COLO668 (cell line): Measurements from ENCODE around the gene FAM163A.

Source experiments
- DNase-seq: peaks from one replicate; lab custom pipeline; 2025; ENCODE audit not compliant: unreplicated experiment; lab: John Stamatoyannopoulos, UW

FAM163A gene

DNA sequence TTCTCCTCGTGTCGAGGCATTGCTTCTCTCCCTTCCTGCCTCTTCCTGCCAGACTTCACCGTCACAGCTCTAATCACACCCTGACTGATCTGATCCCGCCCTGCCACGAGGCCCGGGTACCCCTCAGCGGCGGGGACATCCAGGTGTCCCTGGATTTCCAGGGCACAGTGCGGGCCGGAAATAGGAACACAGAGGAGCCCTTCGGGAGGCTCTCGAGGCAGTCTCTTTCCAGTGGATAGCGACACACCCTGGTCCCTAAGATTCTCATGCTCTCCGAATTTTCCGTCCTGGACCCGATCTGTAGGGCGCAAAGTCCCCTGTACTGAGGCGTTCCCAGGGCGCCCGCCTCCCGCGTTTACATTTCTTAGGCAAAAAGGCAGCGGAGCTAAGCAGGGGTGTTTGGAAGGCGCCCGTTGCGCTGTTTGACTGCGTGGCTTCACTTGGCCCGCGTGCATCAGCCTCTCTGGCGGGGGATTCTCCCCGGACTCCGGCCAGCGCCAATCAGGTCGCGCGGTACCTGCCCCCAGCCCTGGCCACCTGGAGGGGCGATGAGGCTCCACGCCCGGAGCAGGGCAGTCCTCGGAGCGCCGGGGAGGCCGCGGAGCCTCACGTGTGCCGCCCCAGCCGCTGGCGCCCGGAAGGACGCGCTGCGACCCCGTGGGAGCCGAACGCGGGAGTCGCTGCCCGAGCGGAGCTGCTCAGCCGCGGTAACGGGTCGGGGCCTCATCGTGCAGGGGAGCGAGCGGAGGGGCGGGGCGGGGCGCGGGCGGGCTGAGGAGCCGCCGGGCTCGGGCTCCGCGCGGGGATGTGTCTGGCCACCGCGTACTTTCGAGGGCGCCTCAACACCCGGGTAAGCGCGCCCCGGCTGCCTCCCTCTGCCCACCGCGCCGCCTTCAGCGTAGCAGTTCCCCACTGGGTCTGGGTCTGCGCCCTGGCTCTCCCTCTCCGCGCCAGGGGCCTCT, at the start of gene FAM163A:
Gene FAM163A (plus strand): TSS at position 575 of the 962 bp plus-strand sequence. CDS start 69,807 bp downstream, outside the sequence.
- peak; percentile 71 for DNase-seq

DNA sequence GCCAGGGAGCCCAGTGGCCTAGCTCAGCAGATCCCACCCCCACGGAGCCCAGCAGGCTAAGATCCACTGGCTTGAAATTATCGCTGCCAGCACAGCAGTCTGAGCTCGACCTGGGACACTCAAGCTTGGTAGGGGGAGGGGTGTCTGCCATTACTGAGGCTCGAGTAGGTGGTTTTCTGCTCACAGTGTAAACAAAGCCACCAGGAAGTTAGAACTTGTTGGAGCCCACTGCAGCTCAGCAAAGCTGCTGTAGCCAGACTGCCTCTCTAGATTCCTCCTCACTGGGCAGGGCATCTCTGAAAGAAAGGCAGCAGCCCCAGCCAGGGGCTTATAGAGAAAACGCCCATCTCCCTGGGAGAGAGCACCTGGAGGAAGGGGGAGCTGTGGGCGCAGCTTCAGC, 48.6 kb upstream of the FAM163A start:
- DNase-seq = peak; percentile 22

DNA sequence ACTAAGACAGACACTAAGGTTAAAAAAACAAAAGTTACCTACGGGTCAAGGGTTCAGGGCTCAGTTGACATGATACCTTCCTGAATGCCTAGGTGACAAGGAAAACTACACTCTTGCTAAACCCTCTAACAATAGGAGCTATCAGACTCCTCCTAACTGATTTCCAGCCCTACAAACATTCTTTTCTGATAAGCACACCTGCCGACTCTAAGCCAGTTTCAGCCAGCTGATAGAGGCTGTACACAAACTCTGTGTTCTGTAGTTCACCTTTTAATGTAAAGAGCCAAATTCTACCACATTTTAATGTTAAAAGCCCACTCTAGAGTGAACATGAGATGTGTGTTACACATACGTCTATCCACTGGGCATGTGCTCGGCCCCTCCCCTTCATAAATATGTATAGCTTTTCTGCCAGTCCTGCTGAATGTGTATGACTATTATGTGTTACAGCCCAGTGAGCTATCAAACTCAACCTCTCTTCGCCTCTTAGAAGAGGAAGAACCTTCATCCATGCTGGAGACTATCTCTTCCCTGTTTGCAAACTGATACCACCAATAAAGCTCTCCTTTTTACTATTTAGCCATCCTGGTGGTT, 40.0 kb upstream of the FAM163A start:
- no peak for DNase-seq

DNA sequence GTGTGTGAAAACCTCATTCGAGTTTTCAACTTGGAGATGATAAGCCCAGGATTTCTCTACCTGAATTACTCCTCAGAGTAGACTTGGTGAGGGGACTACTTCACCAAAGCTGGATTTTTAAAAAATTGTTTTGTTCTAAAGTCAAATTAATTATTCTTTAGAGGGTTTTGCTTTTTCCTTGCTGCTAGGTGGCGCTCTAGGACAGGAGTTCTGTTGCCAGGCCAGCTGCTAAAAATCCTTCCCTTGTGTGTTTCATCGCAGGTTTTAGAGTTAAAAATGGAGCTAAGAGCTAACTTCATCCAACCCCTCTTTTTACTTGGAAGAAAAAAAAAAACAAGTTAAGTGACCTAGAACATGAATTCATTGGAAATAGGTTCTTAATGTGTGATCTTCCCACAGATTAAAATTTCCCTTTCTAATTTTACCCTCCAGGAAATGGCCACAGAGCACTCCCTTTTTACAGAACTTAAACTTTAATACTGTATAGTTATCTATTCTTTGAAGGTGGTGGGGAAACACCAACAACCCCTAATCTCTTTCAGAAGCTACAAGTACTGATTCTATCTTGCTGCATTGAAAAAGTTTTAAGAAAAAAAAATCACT, 36.7 kb upstream of the FAM163A start:
- DNase-seq = peak; percentile 64

DNA sequence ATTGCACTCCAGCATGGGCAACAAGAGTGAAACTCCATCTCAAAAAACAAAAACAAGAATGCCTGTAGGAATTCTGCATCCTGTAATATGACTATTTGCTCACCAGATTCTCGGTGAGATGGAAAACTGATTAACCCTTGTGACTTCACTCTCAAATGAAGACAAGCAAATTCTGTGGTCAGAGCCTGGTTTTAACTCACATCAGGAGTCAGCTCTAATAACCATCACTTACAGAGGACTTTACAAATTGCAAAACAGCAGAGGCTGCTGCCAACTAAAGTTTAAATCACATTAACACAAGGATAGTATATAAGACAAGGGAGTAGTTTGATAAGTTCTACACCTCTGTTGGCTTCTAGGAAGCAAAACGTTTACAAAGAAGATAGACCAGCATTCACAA, 35.7 kb upstream of the FAM163A start:
- no peak for DNase-seq

DNA sequence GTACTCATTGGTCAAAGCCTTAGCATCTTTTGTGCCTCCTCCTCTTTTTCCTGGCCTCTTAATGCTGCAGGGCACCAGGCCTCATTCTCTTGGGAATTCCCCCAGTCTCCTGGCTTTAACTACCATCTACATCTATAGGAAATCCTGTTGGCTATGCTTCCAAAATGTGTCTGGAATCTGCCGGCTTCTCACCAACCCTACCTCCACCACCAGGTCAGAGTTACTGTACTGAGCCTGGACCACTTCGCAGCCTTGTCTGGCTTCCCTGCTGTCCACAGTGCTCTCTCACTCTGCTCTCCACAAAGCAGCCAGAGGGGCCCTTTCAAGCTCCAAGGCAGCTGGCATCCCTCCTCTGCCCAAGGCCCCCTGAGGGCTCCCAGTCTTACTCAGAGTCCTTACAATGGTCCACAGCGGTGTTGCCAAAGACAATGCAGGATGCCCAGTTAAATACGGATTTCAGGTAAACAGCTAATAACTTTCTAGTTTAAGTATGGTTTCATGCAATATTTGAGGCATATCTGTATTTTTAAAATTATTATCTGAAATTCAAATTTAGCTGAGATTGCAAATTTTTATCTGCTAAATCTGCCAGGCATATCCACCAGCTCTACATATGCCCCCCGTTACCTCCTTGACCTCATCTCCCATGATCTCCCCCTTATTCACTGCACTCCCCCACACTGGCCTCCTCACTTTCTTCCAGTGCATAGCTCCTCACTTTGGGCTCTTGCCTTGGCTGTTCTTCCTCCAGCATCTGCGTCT, 34.5 kb upstream of the FAM163A start:
- DNase-seq = no peak

DNA sequence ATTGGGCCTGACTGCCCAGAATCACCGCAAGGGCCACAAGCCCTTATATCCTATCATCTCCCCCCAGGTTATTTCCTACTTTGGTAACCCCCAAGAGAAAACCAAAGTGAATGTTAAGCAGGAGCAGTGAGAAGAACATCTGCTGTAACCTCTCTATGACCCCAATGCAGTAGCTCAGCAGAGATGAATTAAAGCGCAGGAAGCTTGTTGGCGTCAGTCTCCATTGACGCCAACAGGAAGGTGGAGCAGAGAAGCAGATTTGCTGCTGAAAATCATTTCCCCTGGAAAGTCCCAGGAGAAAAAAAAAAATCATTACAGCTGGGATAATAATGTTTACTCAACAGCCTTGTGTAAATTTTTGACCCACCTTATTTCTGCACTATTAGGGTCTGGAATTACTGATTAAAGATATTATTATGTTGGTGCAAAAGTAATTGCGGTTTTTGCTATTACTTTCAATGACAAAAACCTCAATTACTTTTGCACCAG, 33.2 kb upstream of the FAM163A start:
- no peak for DNase-seq

DNA sequence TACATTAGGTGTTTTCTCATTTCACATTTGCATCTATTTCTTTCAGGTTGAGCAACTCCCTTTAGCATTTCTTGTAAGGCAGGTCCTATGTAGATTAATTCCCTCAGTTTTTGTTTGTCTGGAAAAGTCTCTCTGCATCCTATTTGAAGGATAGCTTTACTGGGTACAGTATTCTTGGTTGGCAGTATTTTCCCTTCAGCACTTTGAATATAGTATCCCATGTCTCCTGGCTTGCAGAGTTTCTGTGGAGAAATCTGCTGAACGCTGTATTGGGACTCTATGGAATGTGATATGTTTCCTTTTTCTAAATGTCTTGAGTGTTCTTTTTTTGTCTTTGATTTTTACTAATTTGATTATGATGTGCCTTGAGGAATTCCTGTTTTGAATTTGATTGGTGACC, 28.9 kb upstream of the FAM163A start:
- DNase-seq = no peak

DNA sequence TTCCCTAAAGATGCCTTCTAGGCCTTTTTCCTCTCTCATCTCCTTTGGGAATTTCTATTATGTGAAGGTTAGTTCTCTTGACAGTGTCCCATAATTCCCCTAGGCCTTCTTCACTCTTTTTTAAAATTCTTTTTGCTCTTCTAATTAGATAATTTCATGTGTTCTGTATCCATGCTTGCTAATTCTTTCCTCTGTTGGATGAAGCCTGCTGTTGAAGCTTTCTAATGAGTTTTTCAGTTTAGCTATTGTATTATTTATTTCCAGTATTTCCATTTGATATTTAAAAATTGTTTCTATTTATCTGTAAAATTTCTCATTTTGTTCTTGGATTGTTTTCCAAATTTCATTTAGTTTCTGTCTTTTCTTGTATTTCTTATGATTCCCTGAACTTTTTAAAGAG, 28.5 kb upstream of the FAM163A start:
- DNase-seq = no peak

DNA sequence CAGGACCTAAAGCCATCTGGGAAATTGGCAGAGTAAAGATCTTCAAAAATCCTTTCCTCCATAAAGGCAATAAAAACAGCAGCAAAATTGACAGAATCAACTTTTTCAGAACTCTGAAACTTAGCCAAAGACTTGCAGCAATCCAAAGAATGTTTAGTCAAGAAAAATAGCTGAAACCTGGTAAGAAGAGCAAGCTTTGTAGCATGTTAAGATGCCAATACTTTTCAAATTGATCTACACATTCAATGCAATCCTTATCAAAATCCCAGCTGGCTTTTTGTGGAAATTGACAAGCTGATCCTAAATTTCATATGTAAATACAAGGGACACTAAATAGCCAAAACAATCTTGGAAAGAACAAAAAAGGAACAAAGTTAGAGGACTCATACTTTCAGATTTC, 23.8 kb upstream of the FAM163A start:
- no peak for DNase-seq

DNA sequence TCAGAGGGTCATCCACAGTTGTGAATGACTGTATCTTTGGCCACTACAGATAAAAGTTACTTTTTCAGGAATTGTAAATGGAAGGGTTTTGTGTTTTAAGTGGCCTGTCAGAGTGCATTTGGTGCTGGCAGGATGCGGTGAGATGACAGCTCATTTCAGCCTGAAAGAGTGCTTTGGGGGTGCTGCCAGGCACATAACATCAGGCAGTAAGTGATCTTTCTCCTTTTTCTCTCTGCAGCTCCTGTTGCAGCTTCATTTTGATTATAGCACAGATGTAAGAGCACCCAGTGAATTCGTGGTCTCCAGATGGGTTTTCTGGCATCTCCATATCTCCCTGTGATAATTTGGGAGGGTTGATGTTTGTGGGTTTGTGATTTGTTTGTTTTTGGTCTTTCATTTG, 14.8 kb upstream of the FAM163A start:
- no peak for DNase-seq

DNA sequence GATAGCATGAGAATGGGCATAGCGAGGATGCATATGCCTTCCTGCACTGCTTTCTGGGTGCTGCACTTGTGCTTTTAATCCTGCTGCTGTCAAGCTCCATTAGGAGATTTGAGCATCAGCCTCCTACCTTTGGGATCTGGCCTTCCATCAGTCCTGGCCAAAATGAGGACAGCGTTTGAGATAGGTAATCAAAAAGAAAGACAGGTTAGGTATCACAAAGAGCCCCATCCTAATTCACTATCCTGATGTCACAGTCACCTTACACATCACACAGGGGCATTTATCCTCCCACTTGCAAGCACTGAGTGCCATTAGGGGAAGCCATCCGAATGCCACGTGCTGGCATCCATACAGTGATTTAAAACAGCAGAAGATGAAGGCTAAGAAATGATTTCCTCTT, 13.2 kb upstream of the FAM163A start:
- DNase-seq = no peak

DNA sequence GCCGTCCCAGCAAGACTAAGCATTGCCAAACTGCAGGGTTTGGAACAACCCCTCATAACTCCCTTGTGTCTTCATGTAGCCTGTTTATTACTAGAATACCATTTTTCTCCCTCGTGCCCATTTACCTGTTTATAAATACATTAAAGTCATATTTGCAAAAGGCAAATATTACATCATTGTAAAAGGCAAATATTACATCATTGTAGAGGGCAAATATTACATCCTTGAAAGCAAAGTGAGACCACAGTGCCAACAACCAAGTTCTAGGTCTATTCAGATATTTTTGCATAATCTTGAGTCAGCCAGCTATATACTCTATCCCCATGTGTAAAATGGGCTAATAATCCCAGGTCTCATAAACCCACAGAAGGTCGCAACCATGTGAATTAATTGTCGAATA, 11.4 kb upstream of the FAM163A start:
- no peak for DNase-seq

DNA sequence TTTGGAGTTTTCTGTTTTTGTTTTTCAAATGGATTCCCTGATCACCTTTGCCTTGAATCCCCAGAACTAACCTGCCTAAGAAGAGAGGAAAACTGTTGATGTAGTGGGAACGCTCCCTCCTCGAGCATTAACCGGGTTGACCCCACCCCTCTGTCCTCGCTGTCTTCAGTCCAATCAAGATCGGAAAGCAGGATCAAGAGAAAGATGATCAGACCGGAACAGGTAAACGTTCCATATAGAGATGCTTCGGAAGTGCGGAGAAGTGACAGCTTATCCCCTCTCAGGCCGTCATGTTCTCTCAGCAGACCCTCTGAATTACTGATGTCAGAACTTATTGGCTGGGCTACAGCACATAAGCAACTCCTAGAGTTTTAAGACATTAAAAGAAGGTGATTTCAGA, 800 bp upstream of the FAM163A start:
- DNase-seq = no peak

DNA sequence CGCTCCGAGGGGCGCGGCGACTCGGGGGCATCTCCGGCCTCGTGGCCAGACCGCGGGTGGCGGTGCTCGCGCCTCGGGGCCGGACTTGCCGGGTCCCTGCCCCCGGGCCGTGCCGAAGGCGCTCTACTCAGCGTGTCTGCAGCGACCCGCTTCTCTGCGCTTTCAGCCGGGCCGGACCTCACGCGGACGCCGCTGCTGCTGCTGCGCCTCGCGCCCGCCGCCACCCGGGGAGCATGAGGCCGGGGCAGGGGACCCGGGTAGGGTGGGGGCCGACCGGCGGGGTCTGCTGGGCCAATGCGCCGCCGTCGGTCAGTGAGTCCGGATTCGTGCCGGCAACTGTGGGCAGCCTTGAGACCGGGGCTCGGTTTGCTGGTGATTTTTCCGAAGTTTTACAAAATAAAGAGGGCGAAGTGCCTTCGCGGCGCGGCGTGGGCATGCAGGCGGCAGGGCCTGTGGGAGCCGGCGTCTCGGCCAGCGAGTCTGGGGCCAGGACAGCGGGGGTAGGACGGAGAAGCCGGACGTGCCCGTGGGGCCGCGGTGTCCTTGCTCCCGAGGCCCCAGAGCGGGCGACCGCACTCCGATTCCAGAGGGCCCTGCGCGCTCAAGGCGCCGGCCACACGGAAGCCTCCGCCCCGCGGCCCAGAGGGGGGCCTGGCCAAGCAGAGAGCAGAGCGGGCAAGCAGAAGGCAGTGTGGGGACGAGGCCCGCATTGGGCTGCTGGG, 749 bp downstream of the FAM163A start:
- DNase-seq = peak; percentile 70

DNA sequence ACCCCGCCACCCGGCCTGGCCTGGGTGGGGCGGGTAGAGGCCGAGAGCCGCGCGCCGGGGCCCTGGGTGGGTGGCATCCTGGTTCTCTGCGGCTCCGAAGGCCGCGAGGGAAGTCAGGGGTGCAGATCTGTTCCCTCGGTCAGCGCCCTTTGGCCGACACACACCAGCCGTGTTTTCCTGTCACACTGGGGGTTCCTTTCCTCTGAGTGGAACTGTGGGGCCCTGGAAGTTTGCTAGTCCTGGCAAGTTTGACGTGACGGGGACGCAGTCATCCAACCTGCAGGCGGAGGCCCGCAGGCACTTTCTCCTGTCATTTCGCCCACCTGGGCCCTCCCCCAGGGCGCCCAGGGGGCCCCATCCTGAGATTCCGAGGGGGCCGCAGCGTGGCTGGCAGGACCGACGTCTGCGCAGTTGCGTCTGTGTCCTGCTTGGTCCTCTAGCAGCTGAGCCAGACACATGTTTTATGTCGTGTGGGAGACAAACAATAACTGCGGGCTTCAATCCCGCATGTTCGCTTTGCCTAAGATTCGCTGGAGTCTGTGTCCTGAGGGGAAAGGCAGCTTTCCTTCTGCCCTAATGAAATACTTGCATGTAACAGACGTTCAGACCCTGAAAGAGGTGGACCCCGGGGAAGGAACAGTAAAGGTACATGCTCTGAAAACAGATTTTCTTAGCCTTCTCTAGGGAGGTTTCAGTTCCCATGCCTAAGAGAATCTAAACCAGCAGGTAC, 1.5 kb downstream of the FAM163A start:
- no peak for DNase-seq

DNA sequence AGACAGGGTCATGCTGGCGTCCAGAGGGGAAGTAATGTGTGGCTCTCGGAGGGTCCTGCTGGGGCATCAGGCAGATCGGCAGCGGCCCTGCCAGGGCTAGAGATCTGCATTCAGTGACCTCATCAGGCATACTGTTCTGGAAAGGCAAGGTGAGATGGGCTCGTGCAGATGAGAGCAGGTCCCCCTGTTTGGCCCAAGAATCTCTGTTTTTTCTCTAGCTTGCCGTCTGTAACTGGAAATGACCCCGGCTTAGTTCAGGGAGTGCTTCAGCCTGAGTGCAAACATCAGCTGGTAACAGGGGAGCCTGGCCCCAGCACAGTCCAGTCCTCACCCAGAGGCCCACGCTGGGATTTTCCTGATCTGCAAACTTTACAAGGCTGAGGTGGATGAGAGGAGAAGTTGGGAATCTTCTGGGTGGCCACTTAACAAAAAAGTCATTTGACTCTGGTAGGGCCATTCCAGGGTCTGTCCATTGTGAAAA, 2.1 kb downstream of the FAM163A start:
- no peak for DNase-seq

DNA sequence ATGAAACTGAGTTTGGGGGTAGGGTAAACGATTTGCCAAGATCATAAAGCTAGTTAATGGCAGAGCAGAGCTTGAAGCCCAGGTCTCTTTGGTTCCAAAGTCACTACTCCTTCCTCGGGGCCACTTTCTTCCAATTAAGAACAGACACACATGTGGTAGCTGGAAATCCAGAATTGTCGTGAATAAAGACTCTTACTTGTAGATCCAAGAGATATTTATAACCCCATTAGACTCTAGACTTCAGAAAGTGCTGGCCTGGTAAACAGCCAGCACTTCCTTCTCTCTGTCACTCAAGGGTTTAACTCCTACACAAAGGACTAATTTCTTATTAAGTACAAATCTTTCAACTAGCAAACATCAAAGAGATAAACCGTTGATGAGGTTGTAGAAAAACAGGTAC, 2.7 kb downstream of the FAM163A start:
- no peak for DNase-seq

DNA sequence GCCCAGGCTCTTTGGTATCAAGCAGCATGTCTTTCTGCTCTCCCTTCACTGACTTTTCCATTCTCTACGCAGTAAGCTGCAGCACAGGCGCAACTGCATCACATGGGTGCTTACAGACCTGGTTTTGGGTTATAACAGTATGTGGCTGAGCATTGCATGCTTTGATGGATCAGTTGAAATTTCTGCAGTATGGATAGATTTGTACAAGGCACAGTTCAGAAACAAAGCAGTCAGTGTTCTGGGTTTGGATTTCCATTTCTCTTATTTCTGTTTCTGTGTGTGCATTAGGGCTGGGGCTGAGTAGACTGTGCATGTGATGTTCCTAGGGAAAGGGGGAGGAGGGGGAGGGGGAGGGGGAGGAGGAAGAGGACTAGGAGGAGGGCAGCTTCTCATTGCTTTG, 4.5 kb downstream of the FAM163A start:
- DNase-seq = no peak

DNA sequence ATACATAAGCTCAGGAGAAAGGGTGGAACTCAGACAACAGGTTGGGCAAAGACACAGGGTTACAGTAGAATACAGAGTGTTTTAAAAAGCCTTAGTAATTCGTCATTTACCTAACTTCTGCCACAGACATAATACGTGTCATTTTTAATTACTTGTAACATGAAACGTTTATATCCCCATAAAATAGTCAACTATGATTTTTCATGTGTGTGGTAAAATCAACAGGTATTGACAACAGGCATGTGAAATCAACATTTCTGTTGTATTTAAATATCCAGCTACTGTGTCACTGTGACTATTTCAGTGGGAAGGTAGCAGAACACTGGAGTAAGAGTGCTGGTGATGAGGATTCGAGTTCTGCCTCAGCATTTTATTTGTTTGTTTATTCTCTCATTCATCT, 5.7 kb downstream of the FAM163A start:
- no peak for DNase-seq
